OCI-LY1 (cell line): ENCODE data around the gene CDS1.

Source experiments
- CTCF ChIP-seq: fragments of 200-600 bp; sonication (generic), shearing (Covaris generic); IDR thresholded peaks from 2 replicates; pipeline ENCODE4 v1.5.1; 2017; ENCODE audit warnings: mild to moderate bottlenecking, antibody characterized with exemption, low read length, moderate library complexity, mixed read lengths
- EZH2 ChIP-seq: fragments of 200-600 bp; sonication (generic), shearing (Covaris generic); IDR thresholded peaks from 2 replicates; pipeline ENCODE4 v1.8.0; 2017; ENCODE audit warnings: borderline replicate concordance, mixed run types, mild to moderate bottlenecking, antibody characterized with exemption, low read length, moderate library complexity, mixed read lengths

- TF ChIP-seq CTCF (no peak), EZH2 (no peak)
Observed at GRCh38 chr4:84680956-84681355, 98.0 kb downstream of the CDS1 start.
